ENCODE data around the gene DPYD.

- TF ChIP-seq, protein P1, sequence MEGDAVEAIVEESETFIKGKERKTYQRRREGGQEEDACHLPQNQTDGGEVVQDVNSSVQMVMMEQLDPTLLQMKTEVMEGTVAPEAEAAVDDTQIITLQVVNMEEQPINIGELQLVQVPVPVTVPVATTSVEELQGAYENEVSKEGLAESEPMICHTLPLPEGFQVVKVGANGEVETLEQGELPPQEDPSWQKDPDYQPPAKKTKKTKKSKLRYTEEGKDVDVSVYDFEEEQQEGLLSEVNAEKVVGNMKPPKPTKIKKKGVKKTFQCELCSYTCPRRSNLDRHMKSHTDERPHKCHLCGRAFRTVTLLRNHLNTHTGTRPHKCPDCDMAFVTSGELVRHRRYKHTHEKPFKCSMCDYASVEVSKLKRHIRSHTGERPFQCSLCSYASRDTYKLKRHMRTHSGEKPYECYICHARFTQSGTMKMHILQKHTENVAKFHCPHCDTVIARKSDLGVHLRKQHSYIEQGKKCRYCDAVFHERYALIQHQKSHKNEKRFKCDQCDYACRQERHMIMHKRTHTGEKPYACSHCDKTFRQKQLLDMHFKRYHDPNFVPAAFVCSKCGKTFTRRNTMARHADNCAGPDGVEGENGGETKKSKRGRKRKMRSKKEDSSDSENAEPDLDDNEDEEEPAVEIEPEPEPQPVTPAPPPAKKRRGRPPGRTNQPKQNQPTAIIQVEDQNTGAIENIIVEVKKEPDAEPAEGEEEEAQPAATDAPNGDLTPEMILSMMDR (conservative IDR thresholded peaks at IDR 0.05 in 1 of 2, IDR thresholded peaks at IDR 0.05 in 1 of 2; ENCODE audit: extremely low read depth in 1 of 2, insufficient read depth in 1 of 2, low read depth in 1 of 2, low read length in 2 of 2) = no peak
- no peak for TF ChIP-seq EZH2 (IDR thresholded peaks at IDR 0.05; ENCODE audit: borderline replicate concordance, low read length)
Measured at GRCh38 chr1:97647776-97648175, 273.1 kb downstream of the DPYD start.

All from mammary epithelial cell (primary cell).